NCI-H1092 treated with DMSO at 0.1 percent for 48 hours (cell line): ENCODE measurements around the gene DBN1.

Source experiments
- DNase-seq: peaks from one replicate; lab custom pipeline; 2025; lab: John Stamatoyannopoulos, UW

Gene DBN1

GRCh38 chr5:177443144-177443983 is 30.1 kb downstream of the DBN1 start:
- DNase-seq = no peak

GRCh38 chr5:177442066-177442826 is 31.2 kb downstream of the DBN1 start:
- DNase-seq = no peak

GRCh38 chr5:177440990-177441780 is 32.2 kb downstream of the DBN1 start:
- no peak for DNase-seq

GRCh38 chr5:177440211-177440989 is 33.0 kb downstream of the DBN1 start:
- DNase-seq = no peak

GRCh38 chr5:177439518-177440053 is 33.8 kb downstream of the DBN1 start:
- DNase-seq = no peak

- no peak for DNase-seq
Measured at GRCh38 chr5:177438468-177438867, 35.0 kb downstream of the DBN1 start.

- no peak for DNase-seq
Measured at GRCh38 chr5:177437623-177438022, 35.8 kb downstream of the DBN1 start.

- DNase-seq = no peak
Measured at GRCh38 chr5:177435847-177436536, 37.4 kb downstream of the DBN1 start.

GRCh38 chr5:177434942-177435738 is 38.3 kb downstream of the DBN1 start:
- no peak for DNase-seq

- no peak for DNase-seq
Measured at GRCh38 chr5:177434437-177434836, 39.0 kb downstream of the DBN1 start.

- no peak for DNase-seq
Measured at GRCh38 chr5:177433658-177434217, 39.7 kb downstream of the DBN1 start.

- no peak for DNase-seq
Measured at GRCh38 chr5:177432839-177433657, 40.4 kb downstream of the DBN1 start.

- no peak for DNase-seq
Measured at GRCh38 chr5:177432143-177432838, 41.1 kb downstream of the DBN1 start.

GRCh38 chr5:177431317-177432142 is 41.9 kb downstream of the DBN1 start:
- DNase-seq = no peak

GRCh38 chr5:177430972-177431316 is 42.5 kb downstream of the DBN1 start:
- no peak for DNase-seq

- no peak for DNase-seq
Measured at GRCh38 chr5:177430140-177430951, 43.1 kb downstream of the DBN1 start.
